ENCODE data around the gene RGMB. TPM values are rescaled to one million over a fixed set of nuclear protein-coding genes. Genes with fewer than 3 reads are reported as not detected.

Gene RGMB
- polyA plus RNA-seq, 3 donors = 13.8 to 15.1 (median 14.2) TPM

- DNase-seq (ENCODE audit: low read depth in 3 of 3, low spot score in 2 of 3) = no peak
Observed at GRCh38 chr5:98783051-98783649, 9.7 kb downstream of the RGMB start.

GRCh38 chr5:98784411-98784810 is 10.9 kb downstream of the RGMB start:
- DNase-seq (ENCODE audit: low read depth in 3 of 3, low spot score in 2 of 3) = no peak

- no peak for DNase-seq (ENCODE audit: low read depth in 3 of 3, low spot score in 2 of 3)
Observed at GRCh38 chr5:98785244-98785643, 11.8 kb downstream of the RGMB start.

GRCh38 chr5:98786191-98786853 is 12.9 kb downstream of the RGMB start:
- no peak for DNase-seq (ENCODE audit: low read depth in 3 of 3, low spot score in 2 of 3)

GRCh38 chr5:98787131-98787719 is 13.8 kb downstream of the RGMB start:
- DNase-seq (ENCODE audit: low read depth in 3 of 3, low spot score in 2 of 3) = no peak

- no peak for DNase-seq (ENCODE audit: low read depth in 3 of 3, low spot score in 2 of 3)
Observed at GRCh38 chr5:98789029-98789428, 15.6 kb downstream of the RGMB start.

- no peak for DNase-seq (ENCODE audit: low read depth in 3 of 3, low spot score in 2 of 3)
Observed at GRCh38 chr5:98791001-98791519, 17.6 kb downstream of the RGMB start.

GRCh38 chr5:98791898-98792580 is 18.6 kb downstream of the RGMB start:
- DNase-seq (ENCODE audit: low read depth in 3 of 3, low spot score in 2 of 3) = no peak

GRCh38 chr5:98793223-98793622 is 19.8 kb downstream of the RGMB start:
- DNase-seq (ENCODE audit: low read depth in 3 of 3, low spot score in 2 of 3) = no peak

- no peak for DNase-seq (ENCODE audit: low read depth in 3 of 3, low spot score in 2 of 3)
Observed at GRCh38 chr5:98794001-98794400, 20.5 kb downstream of the RGMB start.

- DNase-seq (ENCODE audit: low read depth in 3 of 3, low spot score in 2 of 3) = no peak
Observed at GRCh38 chr5:98794414-98795080, 21.1 kb downstream of the RGMB start.

- no peak for DNase-seq (ENCODE audit: low read depth in 3 of 3, low spot score in 2 of 3)
Observed at GRCh38 chr5:98795243-98795642, 21.8 kb downstream of the RGMB start.

- peak in 1 of 3 donors; percentile 56 for DNase-seq (ENCODE audit: low read depth in 3 of 3, low spot score in 2 of 3)
Observed at GRCh38 chr5:98796197-98796972, 22.9 kb downstream of the RGMB start.

- no peak for DNase-seq (ENCODE audit: low read depth in 3 of 3, low spot score in 2 of 3)
Observed at GRCh38 chr5:98798371-98798770, 24.9 kb downstream of the RGMB start.

GRCh38 chr5:98798847-98799246 is 25.4 kb downstream of the RGMB start:
- no peak for DNase-seq (ENCODE audit: low read depth in 3 of 3, low spot score in 2 of 3)

- no peak for DNase-seq (ENCODE audit: low read depth in 3 of 3, low spot score in 2 of 3)
Observed at GRCh38 chr5:98804066-98804465, 30.6 kb downstream of the RGMB start.

- DNase-seq (ENCODE audit: low read depth in 3 of 3, low spot score in 2 of 3) = no peak
Observed at GRCh38 chr5:98805070-98805469, 31.6 kb downstream of the RGMB start.

GRCh38 chr5:98807806-98808205 is 34.3 kb downstream of the RGMB start:
- DNase-seq (ENCODE audit: low read depth in 3 of 3, low spot score in 2 of 3) = no peak

- no peak for DNase-seq (ENCODE audit: low read depth in 3 of 3, low spot score in 2 of 3)
Observed at GRCh38 chr5:98810206-98810605, 36.7 kb downstream of the RGMB start.

GRCh38 chr5:98813755-98814154 is 40.3 kb downstream of the RGMB start:
- no peak for DNase-seq (ENCODE audit: low read depth in 3 of 3, low spot score in 2 of 3)
